OCI-LY1 (cell line): ENCODE results near the gene ANKRD6.

Experiments
- CTCF ChIP-seq: fragments of 200-600 bp; sonication (generic), shearing (Covaris generic); IDR thresholded peaks from 2 replicates; pipeline ENCODE4 v1.5.1; 2017; ENCODE audit warnings: mild to moderate bottlenecking, antibody characterized with exemption, low read length, moderate library complexity, mixed read lengths
- EZH2 ChIP-seq: fragments of 200-600 bp; sonication (generic), shearing (Covaris generic); IDR thresholded peaks from 2 replicates; pipeline ENCODE4 v1.8.0; 2017; ENCODE audit warnings: borderline replicate concordance, mixed run types, mild to moderate bottlenecking, antibody characterized with exemption, low read length, moderate library complexity, mixed read lengths

GRCh38 chr6:89481695-89482094 lies 48.7 kb downstream of the ANKRD6 start:
- no peak for TF ChIP-seq CTCF
- TF ChIP-seq EZH2 = no peak
